Measurements from ENCODE around the gene SCD5. TPM values are rescaled to one million over a fixed set of nuclear protein-coding genes. Genes with fewer than 3 reads are reported as not detected.
A peak's percentile ranks its signal among the peaks of the same experiment; 100 is the strongest.

Gene SCD5
- total RNA-seq, 6 experiments from 2014 or later: 0.62 to 1.4 (median 0.96) TPM

- Histone ChIP-seq H3K4me3 (no peak overlapping the region), H3K4me1 (peaks cover 0 to 22% (median 3%) of the 10 kb centered on the region in 4 donors), H3K27me3 (no peaks in the 10 kb centered on the region), H3K27ac (no peak overlapping the region), H3K36me3 (no peaks in the 10 kb centered on the region), H3K9me3 (no peaks in the 10 kb centered on the region)
- ATAC-seq (peak in 3 of 4 donors; percentile 11 to 54 (median 47)), DNase-seq (no peak)
- TF ChIP-seq POLR2A (IDR thresholded peaks at IDR 0.05): no peak
- TF ChIP-seq, protein P1, sequence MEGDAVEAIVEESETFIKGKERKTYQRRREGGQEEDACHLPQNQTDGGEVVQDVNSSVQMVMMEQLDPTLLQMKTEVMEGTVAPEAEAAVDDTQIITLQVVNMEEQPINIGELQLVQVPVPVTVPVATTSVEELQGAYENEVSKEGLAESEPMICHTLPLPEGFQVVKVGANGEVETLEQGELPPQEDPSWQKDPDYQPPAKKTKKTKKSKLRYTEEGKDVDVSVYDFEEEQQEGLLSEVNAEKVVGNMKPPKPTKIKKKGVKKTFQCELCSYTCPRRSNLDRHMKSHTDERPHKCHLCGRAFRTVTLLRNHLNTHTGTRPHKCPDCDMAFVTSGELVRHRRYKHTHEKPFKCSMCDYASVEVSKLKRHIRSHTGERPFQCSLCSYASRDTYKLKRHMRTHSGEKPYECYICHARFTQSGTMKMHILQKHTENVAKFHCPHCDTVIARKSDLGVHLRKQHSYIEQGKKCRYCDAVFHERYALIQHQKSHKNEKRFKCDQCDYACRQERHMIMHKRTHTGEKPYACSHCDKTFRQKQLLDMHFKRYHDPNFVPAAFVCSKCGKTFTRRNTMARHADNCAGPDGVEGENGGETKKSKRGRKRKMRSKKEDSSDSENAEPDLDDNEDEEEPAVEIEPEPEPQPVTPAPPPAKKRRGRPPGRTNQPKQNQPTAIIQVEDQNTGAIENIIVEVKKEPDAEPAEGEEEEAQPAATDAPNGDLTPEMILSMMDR (IDR thresholded peaks at IDR 0.05): no peak
- intact Hi-C loops (cut with DNase I): no loop called here
- WGBS (ENCODE audit: insufficient coverage, low coverage, low lambda C conversion rate, missing lambda C conversion rate): 60% methylated on average over 5 of the region's 5 CpGs
Observed at GRCh38 chr4:82579932-82580331, 218.7 kb downstream of the SCD5 start.

MicroRNAs encoded within 50 kb of the gene (microRNA counts, 767-probe panel; counts per million panel counts)
- 237 counts per million for microRNA hsa-miR-575

Small RNA genes lying within 50 kb of the gene (microRNA-seq; reads per million reads assigned to microRNA genes)
- 0 reads per million in 2 donors for gene MIR575

Small RNA genes lying within 50 kb of the gene (small RNA-seq; reads per million reads assigned to genes)
- gene MIR575: 0 reads per million in 2 experiments

Other genes starting within 250 kb of the SCD5 start
- gene TMEM150C, start 236.8 kb downstream of the SCD5 start, total RNA-seq: 10 to 100 TPM in 1 of 6 experiments, 1 to 10 TPM in 5; 3.5 to 11.8 (median 6.8) TPM
- 100 to 1,000 TPM; 117 to 161 (median 128) TPM for gene SEC31A, start 92.4 kb upstream of the SCD5 start, total RNA-seq
- gene THAP9, start 101.9 kb upstream of the SCD5 start, total RNA-seq: 1 to 10 TPM in 5 of 6 experiments, under 1 TPM in 1; 0.92 to 3.8 (median 3.0) TPM
- gene LIN54, start 212.0 kb upstream of the SCD5 start, total RNA-seq: 1 to 10 TPM; 5.4 to 8.1 (median 6.0) TPM
- 10 to 100 TPM; 11.1 to 18.9 (median 14.7) TPM for gene COPS4, start 236.4 kb upstream of the SCD5 start, total RNA-seq

Measured in right lobe of liver (tissue), 6 donors.